OCI-LY3 (cell line): Measurements from ENCODE around the gene LINGO3.

Experiments used
- CTCF ChIP-seq: fragments of 200-600, 300-600 bp; sonication (generic); IDR thresholded peaks from 2 replicates; pipeline ENCODE4 v1.5.1; 2014; ENCODE audit warnings: antibody characterized with exemption, low read length, low read depth
- EZH2phosphoT487 ChIP-seq: fragments of 200-600 bp; shearing (Covaris generic); IDR thresholded peaks from 2 replicates; pipeline ENCODE4 v1.6.1; 2018; ENCODE audit warnings: antibody characterized with exemption, mixed run types, low read depth

- TF ChIP-seq CTCF (no peak), EZH2phosphoT487 (no peak)
Measured at GRCh38 chr19:2282862-2283237, 25.1 kb downstream of the LINGO3 start.
